ENCODE measurements around the gene EFCAB12. TPM values are rescaled to one million over a fixed set of nuclear protein-coding genes. Genes with fewer than 3 reads are reported as not detected.

EFCAB12 gene
- total and polyA plus RNA-seq, 2 of the 8 experiments (the other 6 are each of a cell fraction or from before 2014, with no cell fraction given): 0.60 to 0.99 TPM

GRCh38 chr3:129463094-129463493, 34.7 kb upstream of the EFCAB12 start:
- H3K27me3 ChIP-seq (replicated peaks in 1 of 4; ENCODE audit: control insufficient read depth in 3 of 4, extremely low read depth in 1 of 4, insufficient read depth in 3 of 4, low read length in 3 of 4): no peaks in the 10 kb centered on the region
- no peak overlapping the region for H3K27ac ChIP-seq (ENCODE audit: low read depth, low read length)
- peaks cover 0 to 24% (median under 1%) of the 10 kb centered on the region in 4 experiments; a peak in 5 of 8 replicates for H3K36me3 ChIP-seq (ENCODE audit: control insufficient read depth in 2 of 4, insufficient read depth in 4 of 4, low read length in 3 of 4)
- H3K4me3 ChIP-seq (ENCODE audit: extremely low read depth in 1 of 4, insufficient read depth in 2 of 4, low read depth in 3 of 4, low read length in 4 of 4): no peak overlapping the region
- H4K20me1 ChIP-seq (replicated peaks in 1 of 2; ENCODE audit: control insufficient read depth in 1 of 2, insufficient read depth in 2 of 2, low read length in 2 of 2): no peaks in the 10 kb centered on the region
- H3K9ac ChIP-seq (replicated peaks in 1 of 4; ENCODE audit: extremely low read depth in 1 of 4, low read depth in 3 of 4, low read length in 3 of 4): no peak overlapping the region
- H3K56ac ChIP-seq (replicated peaks; ENCODE audit: insufficient read length, low read depth, low read length): no peak overlapping the region
- H2BK12ac ChIP-seq (ENCODE audit: low read depth, low read length): no peak overlapping the region
- no peak overlapping the region for H3K14ac ChIP-seq (ENCODE audit: insufficient read length)
- H4K91ac ChIP-seq (replicated peaks; ENCODE audit: insufficient read length, low read length): no peak overlapping the region
- H2AFZ ChIP-seq (ENCODE audit: low read length): no peak overlapping the region
- no peaks in the 10 kb centered on the region for H3K4me1 ChIP-seq (replicated peaks in 1 of 4; ENCODE audit: control insufficient read depth in 3 of 4, insufficient read depth in 4 of 4, low read length in 3 of 4)
- no peak overlapping the region for H4K8ac ChIP-seq (ENCODE audit: extremely low read depth, insufficient read depth, low read length)
- H2BK120ac ChIP-seq (replicated peaks; ENCODE audit: low read depth, low read length): no peak overlapping the region
- no peak overlapping the region for H2AK5ac ChIP-seq (ENCODE audit: low read depth, low read length)
- H3K4ac ChIP-seq (replicated peaks; ENCODE audit: insufficient read length, low read depth, low read length): no peak overlapping the region
- no peak for DNase-seq (ENCODE audit: low read depth in 1 of 2, low spot score in 2 of 2)
- no peak overlapping the region for H3K4me2 ChIP-seq (ENCODE audit: insufficient read depth in 1 of 2, low read depth in 2 of 2, low read length in 2 of 2)
- H3K23ac ChIP-seq (ENCODE audit: insufficient read length): no peak overlapping the region
- ChIA-PET POLR2A (ENCODE audit: partially characterized antibody) (no interaction called here), CTCF (ENCODE audit: partially characterized antibody) (interaction anchor here (1.4 kb wide), 1 partner anchor 17 kb away, joined by 4 read pairs; no protein-coding TSS in a partner anchor)
- H3K79me2 ChIP-seq (ENCODE audit: control insufficient read depth in 1 of 2, insufficient read depth in 2 of 2, low read length in 2 of 2): no peaks in the 10 kb centered on the region
- H3K23me2 ChIP-seq (ENCODE audit: low read depth, low read length): peaks cover 2% of the 10 kb centered on the region; the same call in 1 of the 2 replicates
- no peak overlapping the region for H2BK5ac ChIP-seq (ENCODE audit: low read depth, low read length)
- no peak overlapping the region for H4K5ac ChIP-seq (ENCODE audit: insufficient read length, low read depth, low read length)
- H2BK15ac ChIP-seq (ENCODE audit: low read length): no peak overlapping the region
- H3K18ac ChIP-seq (ENCODE audit: extremely low read depth, low read length): no peak overlapping the region
- 95% methylated on average over 3 of the region's 3 CpGs; no CpG with 5 or more reads in 1 of the 2 experiments for WGBS, 2 experiments (ENCODE audit: extremely low coverage in 1 of 2, insufficient coverage in 1 of 2, insufficient read length in 1 of 2, insufficient replicate concordance in 2 of 2, low coverage in 1 of 2, low lambda C conversion rate in 2 of 2, missing lambda C conversion rate in 1 of 2)
- no peak overlapping the region for H2BK20ac ChIP-seq (ENCODE audit: low read length)
- H3K9me3 ChIP-seq (ENCODE audit: insufficient read depth in 2 of 2, low read depth in 1 of 2, low read length in 1 of 2): no peaks in the 10 kb centered on the region
- no peak for FAIRE-seq
- no peaks in the 10 kb centered on the region for H3K79me1 ChIP-seq (ENCODE audit: low read depth, low read length)
- no peak for TF ChIP-seq HDAC6 (IDR thresholded peaks at IDR 0.05; ENCODE audit: low read depth, low read length)
- no peak for TF ChIP-seq KDM5A (IDR thresholded peaks at IDR 0.05; ENCODE audit: low read length)
- TF ChIP-seq, protein P1, sequence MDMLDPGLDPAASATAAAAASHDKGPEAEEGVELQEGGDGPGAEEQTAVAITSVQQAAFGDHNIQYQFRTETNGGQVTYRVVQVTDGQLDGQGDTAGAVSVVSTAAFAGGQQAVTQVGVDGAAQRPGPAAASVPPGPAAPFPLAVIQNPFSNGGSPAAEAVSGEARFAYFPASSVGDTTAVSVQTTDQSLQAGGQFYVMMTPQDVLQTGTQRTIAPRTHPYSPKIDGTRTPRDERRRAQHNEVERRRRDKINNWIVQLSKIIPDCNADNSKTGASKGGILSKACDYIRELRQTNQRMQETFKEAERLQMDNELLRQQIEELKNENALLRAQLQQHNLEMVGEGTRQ (IDR thresholded peaks at IDR 0.05; ENCODE audit: low read length): no peak
- TF ChIP-seq RNF2 (IDR thresholded peaks at IDR 0.05; ENCODE audit: borderline replicate concordance, low read depth, low read length, missing control alignments, poor library complexity, severe bottlenecking): no peak
- TF ChIP-seq YY1 (IDR thresholded peaks at IDR 0.05; ENCODE audit: low read depth, low read length): no peak
- TF ChIP-seq ZNF274 (IDR thresholded peaks at IDR 0.05; ENCODE audit: borderline replicate concordance, extremely low read depth, low read length): no peak
- no peak for TF ChIP-seq POU5F1 (IDR thresholded peaks at IDR 0.05; ENCODE audit: low read depth, low read length)
- TF ChIP-seq TAF1 (IDR thresholded peaks at IDR 0.05; ENCODE audit: low read depth, low read length): no peak
- no peak for TF ChIP-seq SAP30 (IDR thresholded peaks at IDR 0.05; ENCODE audit: insufficient read depth, insufficient replicate concordance, low read length)
- TF ChIP-seq BCL11A (IDR thresholded peaks at IDR 0.05; ENCODE audit: low read depth in 2 of 2, low read length in 2 of 2): no peak
- TF ChIP-seq BACH1 (IDR thresholded peaks at IDR 0.05; ENCODE audit: low read length): no peak
- TF ChIP-seq JUN (IDR thresholded peaks at IDR 0.05; ENCODE audit: low read depth, low read length): no peak
- no peak for TF ChIP-seq CREB1 (IDR thresholded peaks at IDR 0.05)

All from H1 (cell line).